22Rv1 (cell line): ENCODE data around the gene YBX2.
"Not testable (repeated sequence)": the region's sequence is repeated elsewhere in the genome, so short reads cannot be mapped to it uniquely, and the experiment has no call there.

ENCODE experiments used
- ZFX ChIP-seq: fragments of 450-650 bp; IDR thresholded peaks from 2 replicates; pipeline ENCODE4 v1.6.1; 2017; ENCODE audit warnings: antibody characterized with exemption, borderline replicate concordance
- TF ChIP-seq, protein P1 (sequence below): fragments of 450-650 bp; IDR thresholded peaks from 2 replicates; pipeline ENCODE4 v1.5.1; 2017; ENCODE audit warnings: mild to moderate bottlenecking

DNA sequence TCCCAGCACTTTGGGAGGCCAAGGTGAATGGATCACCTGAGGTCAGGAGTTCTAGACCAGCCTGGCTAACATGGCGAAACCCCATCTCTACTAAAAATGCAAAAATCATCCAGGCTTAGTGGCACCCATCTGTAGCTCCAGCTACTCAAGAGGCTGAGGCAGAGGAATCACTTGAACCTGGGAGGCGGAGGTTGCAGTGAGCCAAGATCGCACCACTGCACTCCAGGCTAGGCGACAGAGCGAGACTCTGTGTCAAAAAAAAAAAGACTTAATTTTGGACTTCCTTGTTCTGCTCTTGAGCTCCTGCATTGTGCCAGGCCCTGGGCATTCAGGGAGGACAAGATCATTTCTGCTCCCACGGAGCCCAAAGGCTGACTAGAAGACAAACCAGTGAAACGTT lies 43.2 kb upstream of the YBX2 start:
- TF ChIP-seq, protein P1, sequence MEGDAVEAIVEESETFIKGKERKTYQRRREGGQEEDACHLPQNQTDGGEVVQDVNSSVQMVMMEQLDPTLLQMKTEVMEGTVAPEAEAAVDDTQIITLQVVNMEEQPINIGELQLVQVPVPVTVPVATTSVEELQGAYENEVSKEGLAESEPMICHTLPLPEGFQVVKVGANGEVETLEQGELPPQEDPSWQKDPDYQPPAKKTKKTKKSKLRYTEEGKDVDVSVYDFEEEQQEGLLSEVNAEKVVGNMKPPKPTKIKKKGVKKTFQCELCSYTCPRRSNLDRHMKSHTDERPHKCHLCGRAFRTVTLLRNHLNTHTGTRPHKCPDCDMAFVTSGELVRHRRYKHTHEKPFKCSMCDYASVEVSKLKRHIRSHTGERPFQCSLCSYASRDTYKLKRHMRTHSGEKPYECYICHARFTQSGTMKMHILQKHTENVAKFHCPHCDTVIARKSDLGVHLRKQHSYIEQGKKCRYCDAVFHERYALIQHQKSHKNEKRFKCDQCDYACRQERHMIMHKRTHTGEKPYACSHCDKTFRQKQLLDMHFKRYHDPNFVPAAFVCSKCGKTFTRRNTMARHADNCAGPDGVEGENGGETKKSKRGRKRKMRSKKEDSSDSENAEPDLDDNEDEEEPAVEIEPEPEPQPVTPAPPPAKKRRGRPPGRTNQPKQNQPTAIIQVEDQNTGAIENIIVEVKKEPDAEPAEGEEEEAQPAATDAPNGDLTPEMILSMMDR: not testable (repeated sequence)
- not testable (repeated sequence) for TF ChIP-seq ZFX
